ENCODE results near the gene CIB4. TPM values are rescaled to one million over a fixed set of nuclear protein-coding genes. Genes with fewer than 3 reads are reported as not detected.

CIB4 gene
- total RNA-seq, 2 experiments from 2014 or later: not detected

DNA sequence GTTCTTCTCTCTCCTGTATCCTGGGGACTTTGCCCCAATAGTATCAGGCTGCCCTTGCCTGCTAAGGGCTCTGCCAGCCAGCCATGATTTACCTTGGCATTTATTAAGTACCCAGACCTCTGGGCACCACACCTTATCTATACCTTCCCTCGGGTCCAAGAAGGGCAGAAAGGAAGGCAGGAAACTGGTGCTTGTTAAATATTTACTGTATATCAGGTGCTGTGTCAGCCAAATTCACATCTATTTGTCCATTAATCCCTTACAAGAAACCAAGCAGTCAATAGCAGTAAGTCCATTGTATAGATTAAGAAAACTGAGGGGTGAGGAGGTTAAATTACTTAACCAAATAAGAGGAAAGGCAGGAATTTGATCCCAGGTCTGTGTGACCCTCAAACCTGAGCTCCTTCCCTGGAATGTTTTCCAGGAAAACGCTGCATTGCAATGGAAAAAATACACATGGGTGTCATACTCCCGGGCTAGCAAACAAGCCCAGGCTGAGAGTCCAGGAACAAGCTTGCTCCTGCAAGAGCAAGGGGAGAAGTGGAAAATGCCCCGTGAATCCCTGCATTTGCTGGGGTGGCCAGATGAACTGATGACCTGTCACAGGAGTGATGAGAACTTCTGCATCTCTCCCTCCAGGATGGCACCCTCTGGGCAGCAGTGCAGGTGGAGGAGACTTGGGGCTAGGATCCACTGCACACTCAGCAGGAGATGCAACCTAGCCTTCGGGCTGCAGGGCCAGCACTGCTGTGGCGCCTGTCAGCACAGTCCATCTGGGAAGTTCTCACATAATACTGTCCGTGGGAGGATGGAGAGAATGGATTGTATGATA lies 30.4 kb downstream of the CIB4 start:
- Mint-ChIP-seq H3K27ac (no peak overlapping the region), H3K4me3 (no peak overlapping the region), H3K9me3 (ENCODE audit: low read depth) (no peaks in the 10 kb centered on the region), H3K36me3 (no peaks in the 10 kb centered on the region), H3K4me1 (no peaks in the 10 kb centered on the region), H3K27me3 (peaks cover 33% of the 10 kb centered on the region)
- DNase-seq (no peak), ATAC-seq (no peak)
- CTCF ChIA-PET: no interaction called here

DNA sequence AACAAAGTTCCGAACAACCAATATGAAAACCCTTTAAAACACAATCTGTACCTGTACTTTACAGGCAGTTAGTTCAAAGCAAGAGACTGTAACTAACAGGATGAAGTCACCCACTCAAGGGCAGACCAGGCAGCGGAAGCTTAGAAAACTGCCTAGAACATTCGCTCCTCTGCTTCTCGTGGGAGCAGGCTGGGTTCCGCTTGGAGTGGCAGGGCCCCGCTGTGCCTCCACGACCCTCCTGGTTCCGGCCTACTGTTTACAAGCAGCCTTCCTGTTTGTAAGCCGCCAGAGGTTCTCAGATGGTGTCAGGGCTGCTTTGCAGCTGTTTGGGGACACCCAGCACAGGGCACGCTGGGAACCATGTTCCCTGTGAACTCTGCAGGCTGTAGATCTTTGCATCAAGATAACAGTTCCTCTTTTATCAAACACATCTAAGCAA lies 31.3 kb downstream of the CIB4 start:
- Mint-ChIP-seq H3K4me1 (no peaks in the 10 kb centered on the region), H3K4me3 (no peak overlapping the region), H3K27me3 (peaks cover 32% of the 10 kb centered on the region), H3K36me3 (no peaks in the 10 kb centered on the region), H3K9me3 (ENCODE audit: low read depth) (no peaks in the 10 kb centered on the region), H3K27ac (no peak overlapping the region)
- ATAC-seq (no peak), DNase-seq (no peak)
- CTCF ChIA-PET: no interaction called here

DNA sequence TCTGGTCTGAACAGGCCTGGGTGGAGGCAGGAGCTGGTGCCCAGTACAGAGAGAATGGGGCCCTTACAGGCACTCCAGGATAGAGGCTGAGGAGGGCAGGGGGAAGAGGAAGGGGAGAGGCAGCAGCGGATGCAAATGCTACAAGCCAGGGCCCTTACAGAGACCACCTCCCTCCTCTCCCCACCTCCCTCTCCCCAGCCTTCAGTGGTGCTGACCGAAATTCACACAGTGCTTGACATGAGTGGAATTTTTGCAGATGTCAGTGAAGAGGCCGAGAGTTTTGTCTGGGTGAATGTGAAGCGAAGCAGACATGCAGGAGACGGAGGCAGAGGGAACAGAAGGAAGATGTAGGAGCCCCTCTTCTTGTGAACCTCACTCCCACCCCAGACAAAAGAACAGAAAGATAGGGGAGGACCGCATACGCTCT lies 31.9 kb downstream of the CIB4 start:
- H3K9me3 Mint-ChIP-seq (ENCODE audit: low read depth): no peaks in the 10 kb centered on the region
- no peak for ATAC-seq
- CTCF ChIA-PET: no interaction called here
- H3K4me3 Mint-ChIP-seq: no peak overlapping the region
- no peaks in the 10 kb centered on the region for H3K4me1 Mint-ChIP-seq
- peaks cover 34% of the 10 kb centered on the region for H3K27me3 Mint-ChIP-seq
- DNase-seq: no peak
- no peak overlapping the region for H3K27ac Mint-ChIP-seq
- no peaks in the 10 kb centered on the region for H3K36me3 Mint-ChIP-seq

DNA sequence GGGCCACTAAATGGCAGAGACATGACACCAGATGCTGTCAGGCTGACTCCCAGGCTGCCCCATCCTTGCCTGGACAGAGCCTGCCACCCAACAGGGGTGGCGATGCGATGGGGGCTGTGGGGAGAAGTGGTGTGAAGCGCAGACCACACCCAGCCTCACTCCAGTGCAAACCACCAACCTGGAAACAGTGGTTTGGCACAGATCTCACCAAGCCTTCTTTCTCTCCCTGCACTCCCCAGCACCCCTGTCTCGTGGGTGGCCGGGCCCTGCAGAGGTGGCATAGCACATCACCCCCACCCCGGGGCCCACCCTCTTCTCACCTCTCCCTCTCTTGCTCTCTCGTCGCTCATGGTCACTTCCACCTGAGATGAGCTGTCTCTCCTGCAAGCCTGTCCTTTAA lies 32.6 kb downstream of the CIB4 start:
- H3K27ac Mint-ChIP-seq: no peak overlapping the region
- no peak for ATAC-seq
- no peaks in the 10 kb centered on the region for H3K36me3 Mint-ChIP-seq
- no peak overlapping the region for H3K4me3 Mint-ChIP-seq
- H3K9me3 Mint-ChIP-seq (ENCODE audit: low read depth): no peaks in the 10 kb centered on the region
- CTCF ChIA-PET: interaction anchor here (7.0 kb wide), 1 partner anchor 135 kb away, joined by 178 read pairs; no protein-coding TSS in a partner anchor
- no peaks in the 10 kb centered on the region for H3K4me1 Mint-ChIP-seq
- DNase-seq: no peak
- H3K27me3 Mint-ChIP-seq: peaks cover 35% of the 10 kb centered on the region

DNA sequence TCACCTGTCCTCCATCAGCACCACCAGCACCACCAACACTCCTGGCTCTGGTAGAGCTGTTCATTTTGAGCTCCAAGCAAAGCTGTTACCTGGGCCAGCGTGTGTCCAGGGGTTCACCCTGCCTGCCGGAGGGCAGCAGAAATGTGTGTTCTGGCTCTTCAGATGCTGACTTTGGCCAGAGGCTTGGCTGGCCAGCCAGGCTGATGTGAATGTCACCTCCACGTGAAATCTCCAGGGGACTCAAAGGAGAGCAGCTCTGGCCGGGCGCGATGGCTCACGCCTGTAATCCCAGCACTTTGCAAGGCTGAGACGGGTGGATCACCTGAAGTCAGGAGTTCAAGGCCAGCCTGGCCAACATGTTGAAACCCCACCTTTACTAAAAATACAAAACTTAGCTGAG lies 33.5 kb downstream of the CIB4 start:
- ATAC-seq (no peak), DNase-seq (no peak)
- no peaks in the 10 kb centered on the region for H3K36me3 Mint-ChIP-seq
- no peaks in the 10 kb centered on the region for H3K4me1 Mint-ChIP-seq
- CTCF ChIA-PET: interaction anchor here (1.0 to 7.0 kb wide), 5 partner anchors 8 to 238 kb away, joined by 3 to 178 read pairs (median 14); no protein-coding TSS in a partner anchor
- H3K4me3 Mint-ChIP-seq: no peak overlapping the region
- H3K9me3 Mint-ChIP-seq (ENCODE audit: low read depth): no peaks in the 10 kb centered on the region
- no peak overlapping the region for H3K27ac Mint-ChIP-seq
- H3K27me3 Mint-ChIP-seq: peaks cover 38% of the 10 kb centered on the region

DNA sequence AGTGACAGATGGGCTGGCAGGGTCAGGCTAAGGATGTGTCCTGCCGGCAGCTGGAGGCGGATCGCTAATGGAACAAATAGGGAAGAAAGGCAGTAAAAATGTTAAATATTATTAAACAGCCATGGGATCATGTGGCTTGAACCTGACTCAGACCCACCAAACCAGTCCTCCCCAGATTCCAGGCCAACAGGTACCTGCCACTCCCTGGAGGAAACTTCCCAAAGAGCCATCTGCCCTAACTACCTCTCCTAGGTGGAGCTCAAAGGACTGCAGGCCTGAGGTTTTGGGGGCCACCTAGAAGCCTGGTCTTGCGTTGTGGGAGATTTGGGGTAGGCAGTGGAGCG lies 34.3 kb downstream of the CIB4 start:
- H3K4me1 Mint-ChIP-seq: no peaks in the 10 kb centered on the region
- no peaks in the 10 kb centered on the region for H3K36me3 Mint-ChIP-seq
- H3K9me3 Mint-ChIP-seq (ENCODE audit: low read depth): no peaks in the 10 kb centered on the region
- no peak overlapping the region for H3K27ac Mint-ChIP-seq
- no peak for DNase-seq
- no peak for ATAC-seq
- CTCF ChIA-PET: interaction anchor here (0.8 to 7.0 kb wide), 8 partner anchors 9 to 338 kb away, joined by 3 to 178 read pairs (median 4); no protein-coding TSS in a partner anchor
- no peak overlapping the region for H3K4me3 Mint-ChIP-seq
- peaks cover 40% of the 10 kb centered on the region for H3K27me3 Mint-ChIP-seq

DNA sequence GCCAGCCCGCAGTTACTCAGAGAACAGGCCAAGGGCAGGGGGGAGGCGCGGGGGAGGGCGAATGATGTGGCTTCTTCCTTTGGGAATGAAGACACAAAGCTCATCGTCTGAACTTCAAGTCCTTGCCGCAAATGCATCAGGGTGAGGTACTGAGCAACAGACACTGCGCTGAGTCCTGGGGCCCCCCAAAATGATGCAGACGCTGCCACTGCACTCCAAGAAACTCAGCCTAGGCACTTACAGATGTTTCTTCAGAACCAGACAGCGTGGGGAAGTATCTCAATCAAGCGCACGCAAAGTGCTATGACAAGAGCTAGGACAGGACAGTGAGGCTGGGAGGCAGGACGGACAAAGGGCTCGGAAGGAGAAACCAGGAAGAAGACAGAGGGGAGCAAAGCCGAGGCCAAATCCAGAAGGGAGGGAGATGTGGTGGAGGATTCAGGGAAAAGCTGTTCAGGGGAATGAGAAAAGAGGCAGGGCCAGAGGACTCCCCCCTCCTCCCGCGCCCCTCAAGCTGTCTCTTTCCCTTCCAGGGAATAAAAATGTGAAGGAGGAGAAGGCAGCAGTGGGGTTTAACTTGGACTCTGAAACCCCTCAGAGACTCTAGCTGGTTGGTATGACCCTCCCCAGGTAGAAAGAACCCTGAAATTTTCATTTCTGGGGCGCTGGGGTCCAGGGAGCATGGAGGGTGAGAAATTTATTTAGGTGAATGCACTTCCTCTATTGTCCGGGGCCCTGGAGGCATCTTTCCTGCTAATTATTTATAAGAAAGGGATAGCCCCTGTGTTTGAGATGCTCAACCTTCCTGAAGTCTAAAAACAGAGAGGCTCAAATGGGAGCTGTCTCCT lies 34.9 kb downstream of the CIB4 start:
- Mint-ChIP-seq H3K9me3 (ENCODE audit: low read depth) (no peaks in the 10 kb centered on the region), H3K4me3 (no peak overlapping the region), H3K4me1 (no peaks in the 10 kb centered on the region), H3K27ac (no peak overlapping the region), H3K36me3 (no peaks in the 10 kb centered on the region), H3K27me3 (peaks cover 43% of the 10 kb centered on the region)
- no peak for ATAC-seq
- CTCF ChIA-PET: interaction anchor here (0.8 to 7.0 kb wide), 14 partner anchors 9 to 337 kb away, joined by 3 to 178 read pairs (median 4); no protein-coding TSS in a partner anchor
- DNase-seq: no peak

DNA sequence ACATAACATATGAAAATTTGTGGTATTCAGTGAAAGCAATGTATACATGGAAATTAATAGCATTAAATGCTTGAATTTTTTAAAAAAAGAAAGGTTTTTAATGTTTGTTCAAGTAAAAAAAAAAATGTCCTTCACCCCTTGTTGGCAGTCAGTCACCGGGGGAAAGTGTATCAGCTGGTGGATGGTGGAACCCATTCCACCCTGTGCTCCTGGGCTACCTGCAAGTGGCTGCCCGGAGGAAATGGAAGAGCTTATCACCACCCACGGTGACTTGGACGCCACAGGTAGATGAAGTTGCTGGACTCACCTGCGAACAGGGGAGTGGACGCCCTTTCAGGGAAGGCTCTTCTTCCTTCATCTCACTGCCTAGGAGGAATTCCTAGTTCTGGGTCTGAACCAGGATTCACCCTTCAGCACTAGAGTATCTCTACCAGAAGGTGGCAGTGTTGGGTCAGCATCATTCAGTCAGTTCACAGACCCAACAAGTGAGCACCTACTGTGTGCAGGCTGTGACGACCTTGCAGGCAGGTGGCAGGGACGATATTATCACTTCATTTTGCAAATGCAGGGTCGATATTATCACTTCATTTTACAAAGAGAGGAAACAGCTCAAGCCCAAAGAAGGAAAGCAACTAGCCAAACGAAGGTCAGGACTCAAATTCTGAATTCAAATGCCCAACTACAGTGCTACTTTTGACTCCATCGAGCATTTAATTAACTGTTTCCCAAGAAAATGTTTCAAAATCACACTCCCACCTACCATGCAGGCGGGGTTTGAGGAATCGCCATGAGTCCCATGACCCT lies 35.8 kb downstream of the CIB4 start:
- H3K4me3 Mint-ChIP-seq: no peak overlapping the region
- DNase-seq (peak; percentile 55), ATAC-seq (peak; percentile 72)
- CTCF ChIA-PET: interaction anchor here (1.0 to 7.0 kb wide), 13 partner anchors 9 to 337 kb away, joined by 3 to 178 read pairs (median 4); no protein-coding TSS in a partner anchor
- H3K9me3 Mint-ChIP-seq (ENCODE audit: low read depth): no peaks in the 10 kb centered on the region
- no peaks in the 10 kb centered on the region for H3K36me3 Mint-ChIP-seq
- H3K27ac Mint-ChIP-seq: no peak overlapping the region
- peaks cover 39% of the 10 kb centered on the region for H3K27me3 Mint-ChIP-seq
- no peaks in the 10 kb centered on the region for H3K4me1 Mint-ChIP-seq

DNA sequence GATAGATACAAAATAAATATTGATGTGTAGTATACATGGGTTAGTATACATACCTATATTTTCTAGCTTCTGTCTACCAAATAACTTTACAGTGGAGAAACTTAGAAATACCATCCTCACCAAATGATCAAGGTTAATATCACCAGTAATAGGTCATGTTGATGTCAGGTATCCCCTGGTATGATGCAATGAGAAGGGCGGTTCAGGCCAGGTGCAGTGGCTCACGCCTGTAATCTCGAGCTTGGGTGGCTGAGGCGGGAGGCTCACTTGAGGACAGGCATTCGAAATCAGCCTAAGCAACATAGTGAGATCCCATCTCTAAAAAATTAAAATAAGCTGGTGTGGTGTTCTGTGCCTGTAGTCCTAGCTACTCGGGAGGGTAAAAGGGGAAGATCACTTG lies 38.6 kb downstream of the CIB4 start:
- DNase-seq (no peak), ATAC-seq (no peak)
- CTCF ChIA-PET: interaction anchor here (1.7 to 7.0 kb wide), 3 partner anchors 10 to 244 kb away, joined by 3 to 178 read pairs (median 5); no protein-coding TSS in a partner anchor
- Mint-ChIP-seq H3K27me3 (peaks cover 35% of the 10 kb centered on the region), H3K4me3 (no peak overlapping the region), H3K27ac (no peak overlapping the region), H3K4me1 (no peaks in the 10 kb centered on the region), H3K9me3 (ENCODE audit: low read depth) (no peaks in the 10 kb centered on the region), H3K36me3 (no peaks in the 10 kb centered on the region)

DNA sequence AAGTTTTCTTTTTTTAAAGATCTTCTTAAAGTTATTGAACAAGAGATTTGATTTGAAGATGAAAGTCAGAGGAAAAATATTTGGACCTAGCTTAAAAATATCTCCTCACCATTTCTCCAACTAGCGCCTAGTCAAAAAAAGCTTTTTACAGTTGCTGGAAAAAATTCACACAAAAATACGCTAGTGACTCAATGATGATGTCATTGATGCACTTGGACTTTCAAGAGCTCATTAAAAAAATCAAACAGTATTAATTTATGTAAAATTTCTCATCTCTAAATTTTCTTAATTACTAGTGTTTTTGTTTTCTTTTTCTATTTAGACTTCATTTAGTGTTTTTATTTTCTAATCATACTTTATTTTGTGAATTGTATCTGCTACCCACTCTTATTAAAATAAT lies 41.8 kb downstream of the CIB4 start:
- CTCF ChIA-PET: interaction anchor here (0.6 kb wide), 1 partner anchor 450 kb away, joined by 3 read pairs; no protein-coding TSS in a partner anchor
- Mint-ChIP-seq H3K27ac (no peak overlapping the region), H3K27me3 (peaks cover 47% of the 10 kb centered on the region), H3K4me3 (no peak overlapping the region), H3K36me3 (no peaks in the 10 kb centered on the region), H3K4me1 (peaks cover 3% of the 10 kb centered on the region), H3K9me3 (ENCODE audit: low read depth) (no peaks in the 10 kb centered on the region)
- no peak for DNase-seq
- no peak for ATAC-seq

DNA sequence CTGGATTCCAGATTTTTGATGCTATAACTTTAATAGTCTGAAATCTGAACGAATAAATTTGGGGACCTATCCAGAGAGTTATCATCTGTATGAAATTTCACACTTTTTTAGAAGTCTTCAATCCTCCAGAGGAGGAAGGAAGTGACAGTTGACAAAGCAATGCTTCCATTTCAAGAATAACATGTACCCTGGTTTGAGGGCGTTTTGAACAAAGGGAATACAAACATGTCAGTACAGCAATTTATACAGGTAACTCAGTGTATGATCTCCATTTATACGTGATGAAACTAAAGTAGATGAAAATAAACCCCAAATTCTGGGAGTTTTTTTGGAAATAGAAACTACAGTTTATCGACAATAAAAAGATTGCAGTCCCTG lies 42.2 kb downstream of the CIB4 start:
- H3K36me3 Mint-ChIP-seq: no peaks in the 10 kb centered on the region
- DNase-seq (no peak), ATAC-seq (no peak)
- CTCF ChIA-PET: interaction anchor here (2.6 kb wide), 1 partner anchor 21 kb away, joined by 11 read pairs; no protein-coding TSS in a partner anchor
- H3K4me1 Mint-ChIP-seq: peaks cover 3% of the 10 kb centered on the region
- no peaks in the 10 kb centered on the region for H3K9me3 Mint-ChIP-seq (ENCODE audit: low read depth)
- H3K4me3 Mint-ChIP-seq: no peak overlapping the region
- H3K27me3 Mint-ChIP-seq: peaks cover 49% of the 10 kb centered on the region
- H3K27ac Mint-ChIP-seq: no peak overlapping the region

DNA sequence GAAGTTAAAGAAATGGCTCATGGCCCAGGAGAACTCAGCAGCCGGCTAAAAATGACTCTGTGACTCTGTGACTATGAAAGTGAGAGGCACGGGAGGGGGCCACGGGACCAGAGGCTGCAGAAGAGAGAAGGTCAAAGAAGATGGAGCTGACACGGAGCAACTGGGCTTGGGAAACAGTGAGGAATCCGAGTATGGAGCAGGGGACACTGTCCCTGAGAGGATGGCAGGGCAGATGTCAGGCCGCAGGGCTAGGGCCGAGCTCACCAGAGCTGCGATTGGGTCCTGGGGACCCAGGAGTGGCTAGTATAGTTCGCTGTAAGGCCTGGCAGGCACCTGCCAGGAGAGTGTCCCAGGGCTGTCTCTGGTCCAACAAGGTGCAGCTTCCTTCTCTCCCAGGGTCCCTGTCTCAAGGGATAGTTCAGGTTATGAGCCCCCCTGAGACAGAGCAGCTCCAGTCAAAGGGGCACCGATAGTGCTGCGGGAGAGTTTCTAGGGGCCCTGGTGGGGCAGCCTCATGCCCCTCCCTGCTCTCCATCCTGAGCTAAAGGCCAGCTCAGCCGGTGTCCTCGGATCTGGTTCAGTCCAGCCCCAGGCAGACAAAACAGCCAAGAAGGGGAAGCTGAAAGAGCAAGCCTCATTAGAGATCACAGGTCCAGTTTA lies 42.7 kb downstream of the CIB4 start:
- no peaks in the 10 kb centered on the region for H3K9me3 Mint-ChIP-seq (ENCODE audit: low read depth)
- peaks cover 3% of the 10 kb centered on the region for H3K4me1 Mint-ChIP-seq
- H3K27me3 Mint-ChIP-seq: peaks cover 52% of the 10 kb centered on the region
- ATAC-seq (no peak), DNase-seq (no peak)
- H3K27ac Mint-ChIP-seq: no peak overlapping the region
- no peaks in the 10 kb centered on the region for H3K36me3 Mint-ChIP-seq
- CTCF ChIA-PET: interaction anchor here (2.0 to 2.6 kb wide), 2 partner anchors 20 to 147 kb away, joined by 10 to 11 read pairs; no protein-coding TSS in a partner anchor
- no peak overlapping the region for H3K4me3 Mint-ChIP-seq
